Keratinocyte (primary cell): ENCODE results near the gene PNPT1. TPM values are rescaled to one million over a fixed set of nuclear protein-coding genes. Genes with fewer than 3 reads are reported as not detected.

Experiments
- DNase-seq: peaks from one replicate; pipeline ENCODE4 v3.0.0-alpha.2; 2011; ENCODE audit warnings: low read depth, missing footprints, low spot score
- FAIRE-seq: peaks from 2 replicates; lab custom pipeline; 2011; peaks lifted over from hg19 to GRCh38; lab: Jason Lieb, UNC
- H2AFZ ChIP-seq: 2 replicates; pipeline ENCODE4 v1.6.0; 2012; ENCODE audit warnings: low read length, control low read depth, inconsistent platforms; ENCODE audit not compliant: control insufficient read depth
- H3K27ac ChIP-seq: 2 replicates; pipeline ENCODE4 v1.5.1; 2011; ENCODE audit warnings: low read length; ENCODE audit not compliant: control insufficient read depth, insufficient read depth
- H3K27me3 ChIP-seq: 3 replicates; pipeline ENCODE4 v1.6.0; 2011; ENCODE audit warnings: low read length; ENCODE audit not compliant: control insufficient read depth, insufficient read depth; ENCODE audit errors: extremely low read depth
- H3K36me3 ChIP-seq, 2 experiments: 2 replicates in 1 of 2; 3 replicates in 1 of 2; pipeline ENCODE4 v1.5.1; 2011; ENCODE audit warnings: low read length in 2 of 2, mild to moderate bottlenecking in 1 of 2; ENCODE audit not compliant: control insufficient read depth in 2 of 2, insufficient read depth in 2 of 2; ENCODE audit errors: extremely low read depth in 1 of 2
- H3K4me1 ChIP-seq: 3 replicates; pipeline ENCODE4 v1.5.1; 2011; ENCODE audit warnings: low read length; ENCODE audit not compliant: control insufficient read depth, insufficient read depth; ENCODE audit errors: extremely low read depth
- H3K4me2 ChIP-seq: 3 replicates; pipeline ENCODE4 v1.6.0; 2011; ENCODE audit warnings: low read depth, low read length; ENCODE audit not compliant: control insufficient read depth, insufficient read depth; ENCODE audit errors: extremely low read depth
- H3K4me3 ChIP-seq, 3 experiments: fragments of 200-600 bp in 1 of 3; sonication (generic) in 1 of 3; 2 replicates in 2 of 3; 3 replicates in 1 of 3; pipeline ENCODE4 v1.5.1; 2011 to 2016; ENCODE audit warnings: low read length in 3 of 3, mild to moderate bottlenecking in 3 of 3, control low read depth in 2 of 3, inconsistent platforms in 1 of 3, low read depth in 1 of 3, mixed read lengths in 1 of 3, mixed run types in 1 of 3, moderate library complexity in 1 of 3; ENCODE audit not compliant: control insufficient read depth in 2 of 3, insufficient read depth in 2 of 3; ENCODE audit errors: extremely low read depth in 1 of 3
- H3K79me2 ChIP-seq: 2 replicates; pipeline ENCODE4 v1.6.0; 2012; ENCODE audit warnings: low read length; ENCODE audit not compliant: control insufficient read depth, insufficient read depth
- H3K9ac ChIP-seq: 3 replicates; pipeline ENCODE4 v1.6.0; 2011; ENCODE audit warnings: low read length; ENCODE audit not compliant: control insufficient read depth, insufficient read depth; ENCODE audit errors: extremely low read depth
- H3K9me1 ChIP-seq: 3 replicates; pipeline ENCODE4 v1.6.0; 2011; ENCODE audit warnings: low read length; ENCODE audit not compliant: control insufficient read depth, insufficient read depth; ENCODE audit errors: extremely low read depth
- H3K9me3 ChIP-seq: 2 replicates; pipeline ENCODE4 v1.5.1; 2012; ENCODE audit warnings: low read depth, low read length; ENCODE audit not compliant: control insufficient read depth
- H4K20me1 ChIP-seq: 3 replicates; pipeline ENCODE4 v1.6.0; 2011; ENCODE audit warnings: low read length; ENCODE audit not compliant: control insufficient read depth, insufficient read depth; ENCODE audit errors: extremely low read depth
- CTCF ChIP-seq, 3 experiments: IDR thresholded peaks in 1 of 3; conservative IDR thresholded peaks in 1 of 3; optimal IDR thresholded peaks in 1 of 3; 2 replicates in 2 of 3; 3 replicates in 1 of 3; pipeline versions ENCODE3 to v1.5.1; 2011; ENCODE audit warnings: low read length in 3 of 3, mild to moderate bottlenecking in 3 of 3, moderate library complexity in 2 of 3, control low read depth in 1 of 3, inconsistent platforms in 1 of 3; ENCODE audit not compliant: insufficient read depth in 2 of 3; ENCODE audit errors: extremely low read depth in 1 of 3
- EZH2 ChIP-seq: IDR thresholded peaks from one replicate; pipeline ENCODE4 v1.6.1; 2012; ENCODE audit warnings: inconsistent platforms, mild to moderate bottlenecking, low read length, moderate library complexity
- dilution Hi-C: fragments of 300-500 bp; cut with MboI; formaldehyde crosslinking; loops from one replicate; pipeline ENCODE4 v1.7.0; 2020; ENCODE audit warnings: low sequenced_read_pairs; ENCODE audit not compliant: extremely low pct_ligation_motif_present
- polyA plus RNA-seq, 5 experiments: library from polyadenylated mRNA; depleted of rRNA in 3 of 5; stranded (reverse) in 3 of 5; stranded (forward) in 1 of 5; unstranded in 1 of 5; fragments of >200 nt; gene quantifications; 1 replicate in 1 of 5; 2 replicates in 3 of 5; 3 replicates in 1 of 5; pipeline versions ENCODE4 v1.2.1 to v1.2.3, GENCODE V29; 2011 to 2012; ENCODE audit warnings: missing spikeins in 2 of 5, low read depth in 1 of 5, low replicate concordance in 1 of 5

The PNPT1 gene
- polyA plus RNA-seq, 1 donor (not counting 4 experiments of a cell fraction or from before 2014, with no cell fraction given) = 36.1 TPM

- Histone ChIP-seq H3K79me2 (no peaks in the 10 kb centered on the region), H3K4me1 (no peaks in the 10 kb centered on the region), H3K4me3 (no peak overlapping the region), H3K4me2 (no peak overlapping the region), H4K20me1 (no peaks in the 10 kb centered on the region), H3K36me3 (peaks cover 3 to 5% of the 10 kb centered on the region in 2 experiments), H3K27me3 (no peaks in the 10 kb centered on the region), H3K9ac (no peak overlapping the region), H3K27ac (no peak overlapping the region), H3K9me1 (no peaks in the 10 kb centered on the region), H3K9me3 (no peaks in the 10 kb centered on the region), H2AFZ (no peak overlapping the region)
- TF ChIP-seq EZH2 = no peak
- TF ChIP-seq CTCF (optimal IDR thresholded peaks at IDR 0.05 in 1 of 3, IDR thresholded peaks at IDR 0.05 in 1 of 3, conservative IDR thresholded peaks at IDR 0.05 in 1 of 3; ENCODE audit: extremely low read depth in 1 of 3, insufficient read depth in 2 of 3, low read length in 3 of 3) = no peak
- DNase-seq = no peak
- dilution Hi-C loops = no loop called here
- FAIRE-seq = no peak
Measured at GRCh38 chr2:55636831-55637230, 56.8 kb downstream of the PNPT1 start.

GRCh38 chr2:55628931-55629330 lies 64.7 kb downstream of the PNPT1 start:
- dilution Hi-C loops = no loop called here
- TF ChIP-seq EZH2 = no peak
- TF ChIP-seq CTCF (optimal IDR thresholded peaks at IDR 0.05 in 1 of 3, IDR thresholded peaks at IDR 0.05 in 1 of 3, conservative IDR thresholded peaks at IDR 0.05 in 1 of 3; ENCODE audit: extremely low read depth in 1 of 3, insufficient read depth in 2 of 3, low read length in 3 of 3) = no peak
- Histone ChIP-seq H3K36me3 (peaks cover 0 to 4% of the 10 kb centered on the region in 2 experiments), H3K9ac (no peak overlapping the region), H3K9me3 (no peaks in the 10 kb centered on the region), H3K4me2 (no peak overlapping the region), H3K9me1 (no peaks in the 10 kb centered on the region), H3K27ac (no peak overlapping the region), H2AFZ (no peak overlapping the region), H4K20me1 (no peaks in the 10 kb centered on the region), H3K27me3 (no peaks in the 10 kb centered on the region), H3K79me2 (peaks cover under 1% of the 10 kb centered on the region), H3K4me1 (peaks cover 7% of the 10 kb centered on the region), H3K4me3 (no peak overlapping the region)
- DNase-seq (no peak), FAIRE-seq (no peak)
